ENCODE measurements around the gene DOCK3.
"Not testable (repeated sequence)": the region's sequence is repeated elsewhere in the genome, so short reads cannot be mapped to it uniquely, and the experiment has no call there.

DOCK3 gene

DNA sequence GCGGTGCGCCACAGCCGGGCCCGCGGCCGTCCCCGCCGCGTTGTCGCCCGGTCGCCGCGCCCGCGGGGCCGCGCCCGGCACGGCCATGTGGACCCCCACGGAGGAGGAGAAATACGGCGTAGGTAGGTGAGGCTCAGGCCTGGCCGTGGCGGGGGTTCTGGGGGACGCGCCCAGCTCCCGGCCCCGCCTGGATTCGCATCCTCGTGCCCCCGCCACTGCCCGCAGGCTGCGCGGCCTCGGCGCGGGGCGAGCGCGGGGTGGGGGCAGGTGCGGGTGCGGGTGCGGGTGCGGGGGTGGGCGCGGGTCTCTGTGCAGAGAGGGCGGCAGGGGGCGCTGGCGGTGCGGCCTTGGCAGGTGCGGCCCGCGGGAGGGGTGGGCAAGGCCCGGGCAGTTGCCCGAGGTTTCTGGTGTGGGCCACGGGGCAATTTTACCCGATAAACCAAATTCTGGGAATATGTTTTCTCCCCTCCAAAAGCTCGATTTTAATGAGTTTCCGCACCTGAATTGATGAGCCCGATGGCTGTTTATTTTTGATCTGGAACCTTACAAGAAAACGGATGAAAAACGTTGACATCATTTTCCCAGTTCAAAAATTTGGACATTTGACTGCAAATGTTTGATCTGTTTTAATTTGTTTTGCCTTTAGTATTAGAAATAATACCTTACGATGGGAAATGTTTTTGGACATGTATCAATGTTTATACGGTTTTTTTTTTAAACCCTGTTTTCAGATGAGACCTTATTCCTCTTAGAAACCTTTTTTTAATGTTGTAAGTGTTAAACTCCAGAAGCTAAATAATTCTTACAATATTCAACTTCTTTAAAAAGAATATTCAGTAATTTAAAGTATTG is 678 bp downstream of the DOCK3 start:
- peak in 1 of 2 donors; percentile 28 for DNase-seq (ENCODE audit: low read depth in 2 of 2, low spot score in 1 of 2)

GRCh38 chr3:50676031-50676705 is 1.4 kb downstream of the DOCK3 start:
- no peak for DNase-seq (ENCODE audit: low read depth in 2 of 2, low spot score in 1 of 2)

- no peak for DNase-seq (ENCODE audit: low read depth in 2 of 2, low spot score in 1 of 2)
These were observed 12.5 kb downstream of the DOCK3 start for GRCh38 chr3:50687127-50687751.

GRCh38 chr3:50687916-50688315 is 13.2 kb downstream of the DOCK3 start:
- no peak for DNase-seq (ENCODE audit: low read depth in 2 of 2, low spot score in 1 of 2)

DNA sequence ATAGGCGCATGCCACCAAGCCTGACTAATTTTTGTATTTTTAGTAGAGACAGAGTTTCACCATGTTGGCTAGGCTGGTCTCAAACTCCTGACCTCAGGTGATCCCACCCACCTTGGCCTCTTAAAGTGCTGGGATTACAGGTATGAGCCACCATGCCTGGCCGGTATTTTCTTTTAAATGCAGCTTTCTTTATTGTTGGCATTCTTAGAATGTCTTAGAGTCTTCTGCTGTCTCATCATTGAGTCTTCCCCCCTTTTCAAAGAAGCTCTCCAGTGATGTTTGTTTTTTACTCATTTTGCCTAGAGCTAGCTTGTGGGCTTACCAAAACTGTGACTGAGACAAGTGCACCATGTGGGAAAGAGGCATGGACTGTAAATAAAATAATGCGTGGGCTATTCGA is 13.9 kb downstream of the DOCK3 start:
- DNase-seq (ENCODE audit: low read depth in 2 of 2, low spot score in 1 of 2): not testable (repeated sequence)

DNA sequence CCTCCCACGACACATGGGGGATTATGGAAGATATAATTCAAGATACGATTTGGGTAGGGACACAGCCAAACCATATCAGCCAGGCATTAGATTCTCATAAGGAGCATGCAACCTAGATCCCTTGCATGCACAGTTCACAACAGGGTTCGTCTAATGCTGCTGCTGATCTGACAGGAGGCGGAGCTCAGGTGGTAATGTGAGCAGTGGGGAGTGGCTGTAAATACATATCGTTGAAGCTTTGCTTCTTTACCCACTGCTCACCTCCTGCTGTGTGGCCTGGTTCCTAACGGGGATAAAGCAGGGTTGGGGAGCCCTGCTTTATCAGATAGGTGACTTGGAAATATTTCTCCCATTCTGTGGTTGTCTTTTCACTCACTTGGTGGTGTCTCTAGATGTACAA is 14.8 kb downstream of the DOCK3 start:
- DNase-seq (ENCODE audit: low read depth in 2 of 2, low spot score in 1 of 2): no peak

GRCh38 chr3:50695031-50695430 is 20.3 kb downstream of the DOCK3 start:
- DNase-seq (ENCODE audit: low read depth in 2 of 2, low spot score in 1 of 2): no peak

DNA sequence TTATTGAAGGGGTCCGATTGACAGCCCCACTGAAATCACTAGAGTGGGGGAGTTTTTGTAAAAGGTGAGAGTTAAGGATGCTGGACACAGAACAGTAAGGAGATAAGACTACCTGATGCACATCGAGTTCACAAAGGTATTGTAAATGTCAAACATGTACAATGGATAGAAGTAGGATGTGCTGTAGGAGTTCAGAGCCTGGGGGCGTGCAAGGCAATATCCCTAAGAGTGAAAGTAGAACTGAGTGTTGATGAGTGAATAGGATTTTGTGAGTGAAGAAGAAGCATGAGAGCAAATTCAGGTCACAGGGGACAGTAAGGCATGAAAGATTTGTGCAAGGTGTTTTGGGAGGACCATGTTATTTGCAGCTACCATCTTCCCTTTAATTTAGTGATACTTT is 21.5 kb downstream of the DOCK3 start:
- no peak for DNase-seq (ENCODE audit: low read depth in 2 of 2, low spot score in 1 of 2)

GRCh38 chr3:50698269-50698668 is 23.5 kb downstream of the DOCK3 start:
- no peak for DNase-seq (ENCODE audit: low read depth in 2 of 2, low spot score in 1 of 2)

- DNase-seq (ENCODE audit: low read depth in 2 of 2, low spot score in 1 of 2): no peak
These were observed 33.9 kb downstream of the DOCK3 start for GRCh38 chr3:50708620-50709019.

DNA sequence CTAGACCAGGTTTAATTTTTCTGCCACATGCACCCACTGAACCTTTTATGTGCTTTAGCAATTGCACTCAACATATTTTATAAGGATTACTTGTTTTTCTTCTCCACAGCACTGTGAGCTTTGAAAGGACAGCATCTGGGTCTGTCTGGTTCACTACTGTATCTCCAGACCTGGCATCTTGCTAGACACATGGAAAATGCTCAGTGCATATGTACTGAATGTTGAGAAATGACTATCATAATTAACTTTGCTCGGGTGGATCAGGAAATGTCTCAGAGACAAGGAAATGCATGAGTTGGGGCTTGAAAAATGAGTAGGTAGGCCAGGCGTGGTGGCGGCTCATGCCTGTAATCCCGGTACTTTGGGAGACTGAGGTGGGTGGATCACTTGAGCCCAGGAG is 40.2 kb downstream of the DOCK3 start:
- DNase-seq (ENCODE audit: low read depth in 2 of 2, low spot score in 1 of 2): no peak

DNA sequence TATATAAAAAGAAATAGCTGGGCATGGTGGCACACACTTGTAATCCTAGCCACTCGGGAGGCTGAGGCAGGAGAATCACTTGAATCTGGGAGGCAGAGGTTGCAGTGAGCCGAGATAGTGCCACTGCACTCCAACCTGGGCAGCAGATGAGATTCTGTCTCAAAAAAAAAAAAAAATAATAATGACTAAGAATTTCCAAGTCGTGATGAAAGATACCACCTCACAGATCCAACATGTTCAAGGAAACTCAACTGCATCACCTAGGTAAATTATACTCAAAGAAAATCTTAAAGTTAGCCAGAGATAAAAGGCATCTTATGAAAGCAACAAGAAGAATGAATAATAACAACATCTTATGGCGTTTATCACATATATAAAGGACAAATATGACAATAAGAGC is 50.1 kb downstream of the DOCK3 start:
- DNase-seq (ENCODE audit: low read depth in 2 of 2, low spot score in 1 of 2): no peak

- no peak for DNase-seq (ENCODE audit: low read depth in 2 of 2, low spot score in 1 of 2)
These were observed 60.3 kb downstream of the DOCK3 start for GRCh38 chr3:50734985-50735384.

GRCh38 chr3:50737193-50737905 is 62.6 kb downstream of the DOCK3 start:
- DNase-seq (ENCODE audit: low read depth in 2 of 2, low spot score in 1 of 2): no peak

- DNase-seq (ENCODE audit: low read depth in 2 of 2, low spot score in 1 of 2): no peak
These were observed 63.3 kb downstream of the DOCK3 start for GRCh38 chr3:50737906-50738598.

- DNase-seq (ENCODE audit: low read depth in 2 of 2, low spot score in 1 of 2): no peak
These were observed 68.9 kb downstream of the DOCK3 start for GRCh38 chr3:50743643-50744042.

- no peak for DNase-seq (ENCODE audit: low read depth in 2 of 2, low spot score in 1 of 2)
These were observed 75.1 kb downstream of the DOCK3 start for GRCh38 chr3:50749822-50750221.

DNA sequence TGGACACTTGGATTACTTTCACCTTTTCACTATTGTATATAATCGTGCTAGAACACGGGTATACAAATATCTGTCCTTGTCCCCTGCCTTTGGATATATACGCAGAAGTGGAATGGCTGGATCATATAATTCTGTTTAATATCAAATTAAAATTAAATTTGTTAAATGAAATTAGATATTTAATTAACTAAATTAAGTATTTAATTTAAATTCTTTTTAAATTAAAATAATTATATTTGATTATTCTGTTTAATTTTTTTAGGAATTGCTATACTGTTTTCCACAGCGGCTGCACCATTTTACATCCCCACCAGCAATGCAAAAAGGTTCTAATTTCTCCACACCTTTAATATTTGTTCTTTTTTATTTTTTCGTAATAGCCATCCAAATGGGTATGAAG is 84.3 kb downstream of the DOCK3 start:
- no peak for DNase-seq (ENCODE audit: low read depth in 2 of 2, low spot score in 1 of 2)

- DNase-seq (ENCODE audit: low read depth in 2 of 2, low spot score in 1 of 2): no peak
These were observed 103.0 kb downstream of the DOCK3 start for GRCh38 chr3:50777680-50778079.

DNA sequence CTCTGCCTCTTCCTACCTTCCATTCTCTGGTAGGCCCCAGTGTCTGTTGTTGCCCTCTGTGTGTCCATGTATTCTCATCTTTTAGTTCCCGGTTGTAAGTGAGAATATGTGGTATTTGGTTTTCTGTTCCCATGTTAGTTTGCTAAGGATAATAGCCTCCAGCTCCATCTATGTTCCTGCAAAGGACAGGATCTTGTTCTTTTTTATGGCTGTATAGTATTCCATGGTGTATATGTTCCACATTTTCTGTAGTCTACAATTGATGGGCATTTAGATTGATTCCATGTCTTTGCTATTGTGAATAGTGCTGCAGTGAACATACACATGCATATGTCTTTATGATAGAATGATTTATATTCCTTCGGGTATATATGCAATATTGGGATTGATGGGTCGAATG is 107.0 kb downstream of the DOCK3 start:
- not testable (repeated sequence) for DNase-seq (ENCODE audit: low read depth in 2 of 2, low spot score in 1 of 2)

- DNase-seq (ENCODE audit: low read depth in 2 of 2, low spot score in 1 of 2): no peak
These were observed 111.9 kb downstream of the DOCK3 start for GRCh38 chr3:50786631-50787030.

Data from stimulated activated CD8-positive, alpha-beta memory T cell treated with anti-CD3 and anti-CD28 coated beads, Interleukin-4, amount 100 ng/mL, for 4 hours (primary cell).